ENCODE data around the gene MTUS2.

Gene MTUS2

DNA sequence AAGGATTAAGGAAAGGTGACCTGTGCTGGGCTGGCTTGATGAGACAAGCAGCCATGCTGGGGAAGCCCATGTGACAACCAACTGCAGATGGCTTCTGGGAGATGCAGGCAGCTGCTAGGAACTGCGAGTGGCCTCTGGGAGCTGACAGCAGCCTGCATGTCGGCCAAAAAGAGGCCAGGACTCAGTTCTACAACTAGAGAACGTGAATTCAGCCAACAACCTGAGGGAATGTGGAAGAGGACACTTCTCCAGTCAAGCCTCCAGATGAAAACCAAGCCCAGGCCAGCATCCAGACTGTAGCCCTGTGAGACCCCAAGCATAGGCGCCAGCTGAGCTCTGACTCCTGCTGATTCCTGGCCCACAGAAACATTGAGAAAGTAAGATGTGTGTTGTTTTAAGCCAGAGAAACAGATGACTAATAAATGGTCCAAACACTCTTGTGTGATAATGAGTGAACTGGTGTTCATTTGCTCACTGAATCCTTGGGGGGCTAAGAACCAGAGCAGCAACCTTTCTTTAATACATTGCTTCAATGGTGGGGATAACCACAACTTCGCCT is 730.4 kb downstream of the MTUS2 start:
- TF ChIP-seq, protein P1, sequence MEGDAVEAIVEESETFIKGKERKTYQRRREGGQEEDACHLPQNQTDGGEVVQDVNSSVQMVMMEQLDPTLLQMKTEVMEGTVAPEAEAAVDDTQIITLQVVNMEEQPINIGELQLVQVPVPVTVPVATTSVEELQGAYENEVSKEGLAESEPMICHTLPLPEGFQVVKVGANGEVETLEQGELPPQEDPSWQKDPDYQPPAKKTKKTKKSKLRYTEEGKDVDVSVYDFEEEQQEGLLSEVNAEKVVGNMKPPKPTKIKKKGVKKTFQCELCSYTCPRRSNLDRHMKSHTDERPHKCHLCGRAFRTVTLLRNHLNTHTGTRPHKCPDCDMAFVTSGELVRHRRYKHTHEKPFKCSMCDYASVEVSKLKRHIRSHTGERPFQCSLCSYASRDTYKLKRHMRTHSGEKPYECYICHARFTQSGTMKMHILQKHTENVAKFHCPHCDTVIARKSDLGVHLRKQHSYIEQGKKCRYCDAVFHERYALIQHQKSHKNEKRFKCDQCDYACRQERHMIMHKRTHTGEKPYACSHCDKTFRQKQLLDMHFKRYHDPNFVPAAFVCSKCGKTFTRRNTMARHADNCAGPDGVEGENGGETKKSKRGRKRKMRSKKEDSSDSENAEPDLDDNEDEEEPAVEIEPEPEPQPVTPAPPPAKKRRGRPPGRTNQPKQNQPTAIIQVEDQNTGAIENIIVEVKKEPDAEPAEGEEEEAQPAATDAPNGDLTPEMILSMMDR (conservative IDR thresholded peaks at IDR 0.05; ENCODE audit: low read depth, low read length), result no peak
- peak; percentile 51 for DNase-seq (ENCODE audit: low read depth)
- H3K4me3 ChIP-seq (ENCODE audit: low read depth, low read length), result no peak overlapping the region

DNA sequence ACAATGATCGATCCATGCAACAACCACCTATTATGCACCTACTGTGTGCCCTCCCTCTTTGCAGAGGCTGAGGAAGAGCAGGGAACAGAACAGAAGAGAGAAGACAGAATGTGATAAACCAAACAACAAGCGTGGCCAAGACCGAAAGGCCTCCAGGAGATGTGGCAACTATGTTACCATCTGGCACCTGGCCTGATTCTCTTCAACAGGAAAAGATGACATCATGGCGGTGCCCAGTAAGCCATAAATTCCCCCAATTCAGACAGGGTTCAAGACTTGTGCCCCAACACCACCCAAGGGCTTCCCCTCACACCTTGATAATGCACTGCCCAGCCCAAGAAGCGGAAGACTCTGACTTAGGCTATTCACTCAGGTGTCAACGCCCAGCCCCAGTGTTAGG is 731.1 kb downstream of the MTUS2 start:
- TF ChIP-seq, protein P1 (conservative IDR thresholded peaks at IDR 0.05; ENCODE audit: low read depth, low read length), result no peak
- DNase-seq (ENCODE audit: low read depth), result no peak
- H3K4me3 ChIP-seq (ENCODE audit: low read depth, low read length), result no peak overlapping the region
